Endothelial cell of umbilical vein (primary cell): ENCODE results near the gene HPS3. TPM values are rescaled to one million over a fixed set of nuclear protein-coding genes. Genes with fewer than 3 reads are reported as not detected.

Experiments used
- BruUV-seq: library from RNA; stranded (reverse); fragments of 400-500 nt; replicated peaks from 2 replicates; lab custom pipeline; 2021; lab: Mats Ljungman, UMichigan
- CTCF ChIA-PET: fragments of 300-600, 350-600 bp; sonication (Branson Sonifier 250); formaldehyde crosslinking; loops from one replicate; lab custom pipeline; 2021; ENCODE audit warnings: antibody characterized with exemption, inconsistent platforms; lab: Charles Lee
- POLR2A ChIA-PET: fragments of 300-600, 350-600 bp; sonication (Branson Sonifier 250); formaldehyde crosslinking; loops from one replicate; lab custom pipeline; 2021; ENCODE audit warnings: antibody characterized with exemption, inconsistent platforms; lab: Charles Lee
- DNase-seq: peaks from one replicate; pipeline ENCODE4 v3.0.0-alpha.2; 2011; ENCODE audit warnings: low read depth, low spot score
- FAIRE-seq: peaks from 2 replicates; lab custom pipeline; 2011; peaks lifted over from hg19 to GRCh38; lab: Jason Lieb, UNC
- H2AFZ ChIP-seq: 2 replicates; pipeline ENCODE4 v1.6.0; 2012; ENCODE audit warnings: low read depth, low read length, control low read depth, inconsistent platforms
- H3K27ac ChIP-seq: 2 replicates; pipeline ENCODE4 v1.5.1; 2011; ENCODE audit warnings: low read depth, mild to moderate bottlenecking, control low read depth, low read length, moderate library complexity; ENCODE audit not compliant: insufficient read depth
- H3K27me3 ChIP-seq, 2 experiments: 2 replicates each; pipeline versions ENCODE4 v1.6.0 to v1.6.1; 2011; ENCODE audit warnings: low read length in 2 of 2, mixed read lengths in 1 of 2; ENCODE audit not compliant: control insufficient read depth in 2 of 2, insufficient read depth in 2 of 2
- H3K36me3 ChIP-seq, 2 experiments: 2 replicates in 1 of 2; 3 replicates in 1 of 2; pipeline ENCODE4 v1.5.1; 2011; ENCODE audit warnings: low read length in 2 of 2, mild to moderate bottlenecking in 1 of 2, moderate library complexity in 1 of 2; ENCODE audit not compliant: control insufficient read depth in 2 of 2, insufficient read depth in 2 of 2; ENCODE audit errors: extremely low read depth in 1 of 2
- H3K4me1 ChIP-seq: 3 replicates; pipeline ENCODE4 v1.5.1; 2011; ENCODE audit warnings: mild to moderate bottlenecking, low read length; ENCODE audit not compliant: control insufficient read depth, insufficient read depth; ENCODE audit errors: extremely low read depth
- H3K4me2 ChIP-seq: 2 replicates; pipeline ENCODE4 v1.6.1; 2011; ENCODE audit warnings: low read length, control low read depth, mixed read lengths; ENCODE audit not compliant: insufficient read depth
- H3K4me3 ChIP-seq, 3 experiments: fragments of 200-600 bp in 1 of 3; sonication (generic), shearing (Covaris generic) in 1 of 3; replicated peaks in 1 of 3; 2 replicates each; pipeline ENCODE4 v1.5.1; 2011 to 2016; ENCODE audit warnings: control low read depth in 3 of 3, low read length in 3 of 3, mild to moderate bottlenecking in 2 of 3, inconsistent platforms in 1 of 3, low read depth in 1 of 3, moderate library complexity in 1 of 3; ENCODE audit not compliant: insufficient read depth in 1 of 3
- H3K79me2 ChIP-seq: 2 replicates; pipeline ENCODE4 v1.6.0; 2012; ENCODE audit warnings: low read length, inconsistent platforms; ENCODE audit not compliant: control insufficient read depth, insufficient read depth
- H3K9ac ChIP-seq: replicated peaks from 2 replicates; pipeline ENCODE3; 2011; ENCODE audit warnings: low read length, control low read depth; ENCODE audit not compliant: insufficient read depth; ENCODE audit errors: extremely low read depth
- H3K9me1 ChIP-seq: replicated peaks from 3 replicates; pipeline ENCODE4 v1.6.0; 2011; ENCODE audit warnings: mild to moderate bottlenecking, low read length; ENCODE audit not compliant: control insufficient read depth, insufficient read depth; ENCODE audit errors: extremely low read depth
- H3K9me3 ChIP-seq: replicated peaks from 2 replicates; pipeline ENCODE4 v1.5.1; 2012; ENCODE audit warnings: low read length, inconsistent platforms; ENCODE audit not compliant: control insufficient read depth, insufficient read depth
- H4K20me1 ChIP-seq: replicated peaks from 2 replicates; pipeline ENCODE3; 2011; ENCODE audit warnings: mild to moderate bottlenecking, low read length; ENCODE audit not compliant: control insufficient read depth, insufficient read depth; ENCODE audit errors: extremely low read depth
- EZH2 ChIP-seq: IDR thresholded peaks from 2 replicates; pipeline ENCODE4 v1.6.1; 2012; ENCODE audit warnings: borderline replicate concordance, low read depth, mild to moderate bottlenecking, moderate library complexity, low read length, inconsistent platforms; ENCODE audit not compliant: severe bottlenecking
- FOS ChIP-seq: IDR thresholded peaks from 2 replicates; pipeline ENCODE4 v1.6.1; 2011; ENCODE audit warnings: mild to moderate bottlenecking, low read length, moderate library complexity, borderline replicate concordance; ENCODE audit not compliant: insufficient read depth
- GATA2 ChIP-seq: IDR thresholded peaks from 2 replicates; pipeline ENCODE4 v1.7.0; 2011; ENCODE audit warnings: low read depth, mild to moderate bottlenecking, moderate library complexity, mixed read lengths, low read length; ENCODE audit not compliant: insufficient read length, insufficient read depth
- JUN ChIP-seq: IDR thresholded peaks from 2 replicates; pipeline ENCODE4 v1.6.1; 2011; ENCODE audit warnings: borderline replicate concordance, low read depth; ENCODE audit not compliant: insufficient read length, insufficient read depth
- MYC ChIP-seq: IDR thresholded peaks from one replicate; pipeline ENCODE4 v1.6.1; 2011; ENCODE audit warnings: mild to moderate bottlenecking, low read depth, low read length
- POLR2A ChIP-seq: IDR thresholded peaks from 2 replicates; pipeline ENCODE4 v1.6.1; 2012; ENCODE audit warnings: low read depth, mild to moderate bottlenecking, control low read depth, low read length
- POLR2AphosphoS5 ChIP-seq: IDR thresholded peaks from 2 replicates; pipeline ENCODE4 v1.6.1; 2012; ENCODE audit warnings: low read depth, mild to moderate bottlenecking, control low read depth, low read length, moderate library complexity; ENCODE audit not compliant: insufficient read depth
- dilution Hi-C: fragments of 300-500 bp; cut with MboI; formaldehyde crosslinking; loops from one replicate; pipeline ENCODE4 v1.15.0; 2019; ENCODE audit warnings: low sequenced_read_pairs; ENCODE audit not compliant: extremely low pct_ligation_motif_present
- intact Hi-C: fragments of 100-400 bp; cut with micrococcal nuclease; formaldehyde crosslinking; loops from one replicate; pipeline ENCODE4 v1.10.0; 2022
- polyA plus RNA-seq, 4 experiments: library from polyadenylated mRNA; depleted of rRNA in 3 of 4; stranded (reverse) in 3 of 4; unstranded in 1 of 4; fragments of >200 nt; gene quantifications; 2 replicates each; pipeline versions ENCODE4 v1.2.1 to v1.2.3, GENCODE V29; 2011 to 2012; ENCODE audit warnings: missing spikeins in 1 of 4
- total RNA-seq: library from RNA; stranded (reverse); gene quantifications from 2 replicates; pipeline ENCODE4 v1.2.3, GENCODE V29; 2021
- TF ChIP-seq, protein P1 (sequence below), 2 donors: IDR thresholded peaks; 1 replicate in 1 of 2; 2 replicates in 1 of 2; pipeline ENCODE4 v1.5.1; 2011; ENCODE audit warnings: low read length in 2 of 2, mild to moderate bottlenecking in 2 of 2, moderate library complexity in 2 of 2, control low read depth in 1 of 2, inconsistent platforms in 1 of 2, low read depth in 1 of 2; ENCODE audit not compliant: insufficient read depth in 1 of 2; ENCODE audit errors: extremely low read depth in 1 of 2
- TF ChIP-seq, protein P2 (sequence below): IDR thresholded peaks from 2 replicates; pipeline ENCODE4 v1.6.1; 2011; ENCODE audit not compliant: insufficient read depth, insufficient read length

Gene HPS3
- total and polyA plus RNA-seq, 2 donors (not counting 3 experiments of a cell fraction or from before 2014, with no cell fraction given) = 8.8 to 16.1 TPM

DNA sequence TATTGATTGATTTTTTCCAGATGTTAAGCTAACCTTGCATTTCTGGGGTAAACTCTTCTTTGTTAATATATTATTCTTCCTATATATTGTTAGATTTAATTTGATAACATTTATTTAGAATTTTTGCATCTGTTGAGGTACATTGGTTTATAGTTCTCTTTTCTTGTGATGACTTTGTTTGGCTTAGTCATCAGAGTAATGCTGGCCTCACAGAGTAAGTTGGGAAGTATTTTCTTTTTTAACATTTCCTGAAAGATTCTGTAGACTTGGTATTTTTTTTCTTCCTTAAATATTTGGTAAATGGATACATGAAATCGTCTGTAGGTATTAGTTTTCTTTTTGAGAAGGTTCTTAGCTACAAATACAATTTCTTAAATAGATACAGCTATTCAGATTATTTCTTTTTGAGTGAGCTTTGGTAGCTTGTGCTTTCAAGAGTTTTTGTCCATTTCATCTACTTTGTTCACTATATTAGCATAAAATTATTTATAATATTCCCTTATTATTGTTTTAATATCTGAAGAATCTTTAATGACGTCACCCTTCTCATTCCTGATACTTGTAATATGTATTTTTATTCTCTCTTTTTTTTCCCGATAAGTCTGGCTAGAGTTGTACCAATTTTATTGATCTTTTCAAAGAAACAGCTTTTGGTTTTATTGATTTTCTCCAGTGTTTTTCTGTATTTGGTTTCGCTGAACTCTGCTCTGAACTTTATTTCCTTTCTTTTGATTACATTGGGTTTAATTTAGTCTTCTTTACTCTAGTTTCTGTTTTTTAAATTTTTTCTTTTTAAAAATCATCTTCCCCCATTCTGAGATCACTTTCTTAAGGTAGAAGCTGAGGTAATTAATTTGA, 6.5 kb upstream of the HPS3 start:
- Histone ChIP-seq H3K4me1 (no peaks in the 10 kb centered on the region), H3K9me1 (no peaks in the 10 kb centered on the region), H3K4me3 (no peak overlapping the region), H3K9ac (no peak overlapping the region), H3K27me3 (peaks cover 0 to 1% of the 10 kb centered on the region in 2 experiments), H3K36me3 (no peaks in the 10 kb centered on the region), H2AFZ (no peak overlapping the region), H3K9me3 (no peaks in the 10 kb centered on the region), H3K79me2 (no peaks in the 10 kb centered on the region), H4K20me1 (no peaks in the 10 kb centered on the region), H3K4me2 (no peak overlapping the region), H3K27ac (no peak overlapping the region)
- TF ChIP-seq FOS (no peak), GATA2 (no peak)
- dilution Hi-C loops (no loop called here), intact Hi-C loops (no loop called here)
- no TSS peak for BruUV-seq
- FAIRE-seq (peak; percentile 4), DNase-seq (no peak)
- ChIA-PET CTCF (interaction anchor here (0.7 to 8.0 kb wide), 9 partner anchors 10 to 686 kb away, joined by 3 to 136 read pairs (median 4); no protein-coding TSS in a partner anchor), POLR2A (no interaction called here)

DNA sequence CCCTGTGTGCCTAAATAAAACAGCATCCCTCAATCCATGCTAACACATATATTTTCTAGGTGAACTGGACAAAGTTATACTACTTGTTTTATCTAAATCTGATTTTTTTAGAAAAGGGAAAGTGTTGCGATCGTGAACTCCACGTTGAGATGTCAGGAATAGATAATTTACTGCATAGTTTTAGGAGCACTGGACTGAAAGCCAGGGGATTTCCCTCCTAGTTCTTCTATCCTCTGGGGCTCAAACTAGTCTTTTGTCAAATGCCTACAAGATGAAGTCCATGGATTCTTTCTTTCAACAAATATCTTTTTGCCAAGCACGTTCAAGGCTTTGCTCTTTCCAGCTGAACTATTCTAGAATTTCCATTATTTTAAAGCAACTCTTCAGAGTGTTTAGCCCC, 617 bp upstream of the HPS3 start:
- peaks cover 2% of the 10 kb centered on the region for H3K79me2 ChIP-seq
- H3K4me3 ChIP-seq = peak overlapping the region; percentile 53 to 85 (median 82)
- peak overlapping the region; percentile 30 for H3K27ac ChIP-seq
- peak overlapping the region; percentile 96 for H2AFZ ChIP-seq
- no peaks in the 10 kb centered on the region for H3K9me1 ChIP-seq
- H3K9me3 ChIP-seq = no peaks in the 10 kb centered on the region
- CTCF ChIA-PET = interaction anchor here (1.2 to 2.8 kb wide), 6 partner anchors 8 to 360 kb away, joined by 3 to 30 read pairs (median 6); partner anchors contain the start of gene TM4SF18
- H3K4me1 ChIP-seq = peaks cover 7% of the 10 kb centered on the region
- DNase-seq = no peak
- H3K9ac ChIP-seq = peak overlapping the region; percentile 64
- intact Hi-C loops = loop anchor here (1.0 to 2.0 kb wide), 4 partner anchors 96 to 248 kb away; partner anchors contain the start of gene TM4SF1
- FAIRE-seq = peak; percentile 60
- peaks cover 0 to 1% of the 10 kb centered on the region in 2 experiments for H3K27me3 ChIP-seq
- H3K4me2 ChIP-seq = peak overlapping the region; percentile 91
- TF ChIP-seq POLR2A (no peak), MYC (no peak), POLR2AphosphoS5 (no peak), FOS (no peak), EZH2 (no peak), JUN (no peak), GATA2 (no peak)
- TF ChIP-seq, protein P1, sequence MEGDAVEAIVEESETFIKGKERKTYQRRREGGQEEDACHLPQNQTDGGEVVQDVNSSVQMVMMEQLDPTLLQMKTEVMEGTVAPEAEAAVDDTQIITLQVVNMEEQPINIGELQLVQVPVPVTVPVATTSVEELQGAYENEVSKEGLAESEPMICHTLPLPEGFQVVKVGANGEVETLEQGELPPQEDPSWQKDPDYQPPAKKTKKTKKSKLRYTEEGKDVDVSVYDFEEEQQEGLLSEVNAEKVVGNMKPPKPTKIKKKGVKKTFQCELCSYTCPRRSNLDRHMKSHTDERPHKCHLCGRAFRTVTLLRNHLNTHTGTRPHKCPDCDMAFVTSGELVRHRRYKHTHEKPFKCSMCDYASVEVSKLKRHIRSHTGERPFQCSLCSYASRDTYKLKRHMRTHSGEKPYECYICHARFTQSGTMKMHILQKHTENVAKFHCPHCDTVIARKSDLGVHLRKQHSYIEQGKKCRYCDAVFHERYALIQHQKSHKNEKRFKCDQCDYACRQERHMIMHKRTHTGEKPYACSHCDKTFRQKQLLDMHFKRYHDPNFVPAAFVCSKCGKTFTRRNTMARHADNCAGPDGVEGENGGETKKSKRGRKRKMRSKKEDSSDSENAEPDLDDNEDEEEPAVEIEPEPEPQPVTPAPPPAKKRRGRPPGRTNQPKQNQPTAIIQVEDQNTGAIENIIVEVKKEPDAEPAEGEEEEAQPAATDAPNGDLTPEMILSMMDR (IDR thresholded peaks at IDR 0.05; ENCODE audit: extremely low read depth in 1 of 2, insufficient read depth in 1 of 2, low read depth in 1 of 2, low read length in 2 of 2) = no peak
- TF ChIP-seq, protein P2, sequence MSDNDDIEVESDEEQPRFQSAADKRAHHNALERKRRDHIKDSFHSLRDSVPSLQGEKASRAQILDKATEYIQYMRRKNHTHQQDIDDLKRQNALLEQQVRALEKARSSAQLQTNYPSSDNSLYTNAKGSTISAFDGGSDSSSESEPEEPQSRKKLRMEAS = no peak
- H4K20me1 ChIP-seq = no peaks in the 10 kb centered on the region
- dilution Hi-C loops = no loop called here
- no TSS peak for BruUV-seq
- POLR2A ChIA-PET = interaction anchor here (0.9 kb wide), 1 partner anchor 173 kb away, joined by 5 read pairs; no protein-coding TSS in a partner anchor
- no peaks in the 10 kb centered on the region for H3K36me3 ChIP-seq
